ENCODE results near the gene GATA6.

The GATA6 gene

GRCh38 chr18:22169011-22169888 lies at the start of gene GATA6:
Gene GATA6, plus strand, starts transcription at chr18:22169589. Its CDS starts 1,556 bp downstream, at chr18:22171145.
- peak in 1 of 2 donors; percentile 27 for DNase-seq (ENCODE audit: extremely low read depth in 1 of 2, low read depth in 1 of 2)

- DNase-seq (ENCODE audit: extremely low read depth in 1 of 2, low read depth in 1 of 2) = no peak
Observed at GRCh38 chr18:22124970-22125369, 44.4 kb upstream of the GATA6 start.

GRCh38 chr18:22128954-22129353 lies 40.4 kb upstream of the GATA6 start:
- DNase-seq (ENCODE audit: extremely low read depth in 1 of 2, low read depth in 1 of 2) = no peak

- DNase-seq (ENCODE audit: extremely low read depth in 1 of 2, low read depth in 1 of 2) = no peak
Observed at GRCh38 chr18:22129778-22130177, 39.6 kb upstream of the GATA6 start.

- DNase-seq (ENCODE audit: extremely low read depth in 1 of 2, low read depth in 1 of 2) = no peak
Observed at GRCh38 chr18:22132258-22132657, 37.1 kb upstream of the GATA6 start.

- DNase-seq (ENCODE audit: extremely low read depth in 1 of 2, low read depth in 1 of 2) = no peak
Observed at GRCh38 chr18:22132763-22133162, 36.6 kb upstream of the GATA6 start.

- no peak for DNase-seq (ENCODE audit: extremely low read depth in 1 of 2, low read depth in 1 of 2)
Observed at GRCh38 chr18:22136395-22136794, 33.0 kb upstream of the GATA6 start.

- DNase-seq (ENCODE audit: extremely low read depth in 1 of 2, low read depth in 1 of 2) = no peak
Observed at GRCh38 chr18:22141211-22141610, 28.2 kb upstream of the GATA6 start.

GRCh38 chr18:22143347-22144340 lies 25.7 kb upstream of the GATA6 start:
- DNase-seq (ENCODE audit: extremely low read depth in 1 of 2, low read depth in 1 of 2) = no peak

GRCh38 chr18:22145160-22145559 lies 24.2 kb upstream of the GATA6 start:
- DNase-seq (ENCODE audit: extremely low read depth in 1 of 2, low read depth in 1 of 2) = no peak

GRCh38 chr18:22149710-22150109 lies 19.7 kb upstream of the GATA6 start:
- no peak for DNase-seq (ENCODE audit: extremely low read depth in 1 of 2, low read depth in 1 of 2)

GRCh38 chr18:22152093-22152492 lies 17.3 kb upstream of the GATA6 start:
- no peak for DNase-seq (ENCODE audit: extremely low read depth in 1 of 2, low read depth in 1 of 2)

GRCh38 chr18:22153428-22153827 lies 16.0 kb upstream of the GATA6 start:
- DNase-seq (ENCODE audit: extremely low read depth in 1 of 2, low read depth in 1 of 2) = no peak

- DNase-seq (ENCODE audit: extremely low read depth in 1 of 2, low read depth in 1 of 2) = no peak
Observed at GRCh38 chr18:22155584-22155983, 13.8 kb upstream of the GATA6 start.

- no peak for DNase-seq (ENCODE audit: extremely low read depth in 1 of 2, low read depth in 1 of 2)
Observed at GRCh38 chr18:22159014-22159413, 10.4 kb upstream of the GATA6 start.

GRCh38 chr18:22161090-22161489 lies 8.3 kb upstream of the GATA6 start:
- no peak for DNase-seq (ENCODE audit: extremely low read depth in 1 of 2, low read depth in 1 of 2)

GRCh38 chr18:22163416-22164161 lies 5.8 kb upstream of the GATA6 start:
- DNase-seq (ENCODE audit: extremely low read depth in 1 of 2, low read depth in 1 of 2) = no peak

- DNase-seq (ENCODE audit: extremely low read depth in 1 of 2, low read depth in 1 of 2) = no peak
Observed at GRCh38 chr18:22164337-22165048, 4.9 kb upstream of the GATA6 start.

GRCh38 chr18:22165049-22165602 lies 4.3 kb upstream of the GATA6 start:
- no peak for DNase-seq (ENCODE audit: extremely low read depth in 1 of 2, low read depth in 1 of 2)

- no peak for DNase-seq (ENCODE audit: extremely low read depth in 1 of 2, low read depth in 1 of 2)
Observed at GRCh38 chr18:22165603-22166068, 3.8 kb upstream of the GATA6 start.
